DMS 273 (cell line): ENCODE measurements around the gene RAB40C.

Source experiments
- DNase-seq: peaks from one replicate; lab custom pipeline; 2025; ENCODE audit not compliant: unreplicated experiment; lab: John Stamatoyannopoulos, UW

The RAB40C gene

DNA sequence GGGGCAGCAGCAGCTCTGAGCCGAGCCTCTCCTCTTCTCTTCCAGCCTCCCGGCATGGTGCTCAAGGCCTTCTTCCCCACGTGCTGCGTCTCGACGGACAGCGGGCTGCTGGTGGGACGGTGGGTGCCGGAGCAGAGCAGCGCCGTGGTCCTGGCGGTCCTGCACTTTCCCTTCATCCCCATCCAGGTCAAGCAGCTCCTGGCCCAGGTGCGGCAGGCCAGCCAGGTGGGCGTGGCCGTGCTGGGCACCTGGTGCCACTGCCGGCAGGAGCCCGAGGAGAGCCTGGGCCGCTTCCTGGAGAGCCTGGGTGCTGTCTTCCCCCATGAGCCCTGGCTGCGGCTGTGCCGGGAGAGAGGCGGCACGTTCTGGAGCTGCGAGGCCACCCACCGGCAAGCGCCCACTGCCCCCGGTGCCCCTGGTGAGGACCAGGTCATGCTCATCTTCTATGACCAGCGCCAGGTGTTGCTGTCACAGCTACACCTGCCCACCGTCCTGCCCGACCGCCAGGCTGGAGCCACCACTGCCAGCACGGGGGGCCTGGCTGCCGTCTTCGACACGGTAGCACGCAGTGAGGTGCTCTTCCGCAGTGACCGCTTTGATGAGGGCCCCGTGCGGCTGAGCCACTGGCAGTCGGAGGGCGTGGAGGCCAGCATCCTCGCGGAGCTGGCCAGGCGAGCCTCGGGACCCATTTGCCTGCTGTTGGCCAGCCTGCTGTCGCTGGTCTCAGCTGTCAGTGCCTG is 15.7 kb upstream of the RAB40C start:
- DNase-seq, result no peak

- no peak for DNase-seq
These were observed 14.3 kb upstream of the RAB40C start for GRCh38 chr16:575354-576196.

DNA sequence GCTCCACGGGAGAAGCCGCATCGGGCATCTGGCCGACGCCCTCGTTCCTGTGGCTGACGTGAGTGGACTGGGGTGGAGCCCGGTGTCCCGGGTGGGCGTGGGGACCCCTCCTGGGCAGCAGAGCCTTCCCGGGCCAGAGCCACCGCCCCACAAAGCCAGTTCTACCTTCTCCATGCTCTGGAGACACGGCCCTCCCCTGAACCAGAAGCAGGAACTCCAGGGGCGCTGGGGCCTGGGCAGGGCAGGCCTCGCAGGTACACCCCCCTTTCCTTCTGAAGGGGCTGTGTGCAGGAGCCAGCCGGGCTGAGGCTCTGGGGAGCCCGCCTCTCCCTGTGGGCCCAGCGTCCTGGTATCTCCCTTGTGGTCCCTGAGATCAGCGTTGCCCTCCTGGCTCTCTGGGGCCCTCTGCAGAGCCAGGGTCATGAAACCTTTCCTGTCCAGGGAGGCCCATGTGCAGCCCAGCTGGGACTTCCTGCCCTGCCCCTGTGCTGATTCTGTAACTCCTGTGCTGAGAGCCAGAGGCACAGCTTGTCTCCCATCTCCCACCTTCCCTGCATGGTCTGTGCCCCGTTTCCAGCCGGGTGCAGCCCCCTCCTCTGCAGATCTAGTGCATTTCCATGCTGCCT is 13.6 kb upstream of the RAB40C start:
- DNase-seq, result no peak

DNA sequence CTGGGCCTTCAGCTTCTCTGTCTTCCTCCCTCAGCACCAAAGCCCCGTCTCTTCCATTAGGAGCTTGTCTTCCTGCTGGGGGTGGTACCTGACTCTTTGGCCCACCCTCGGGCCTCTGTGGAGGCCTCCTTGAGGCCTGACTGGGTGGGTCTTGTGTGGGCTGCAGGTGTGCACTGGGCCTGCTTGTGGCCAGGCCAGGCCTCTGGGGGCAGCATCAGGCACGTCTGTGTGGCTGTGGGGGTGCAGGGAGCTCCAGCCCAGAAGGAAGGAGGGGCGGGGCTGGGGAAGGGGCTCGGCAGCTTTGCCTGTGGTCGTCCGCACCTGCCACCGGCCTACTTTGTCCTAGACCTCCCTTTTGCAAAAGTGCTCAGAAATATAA is 13.1 kb upstream of the RAB40C start:
- no peak for DNase-seq

DNA sequence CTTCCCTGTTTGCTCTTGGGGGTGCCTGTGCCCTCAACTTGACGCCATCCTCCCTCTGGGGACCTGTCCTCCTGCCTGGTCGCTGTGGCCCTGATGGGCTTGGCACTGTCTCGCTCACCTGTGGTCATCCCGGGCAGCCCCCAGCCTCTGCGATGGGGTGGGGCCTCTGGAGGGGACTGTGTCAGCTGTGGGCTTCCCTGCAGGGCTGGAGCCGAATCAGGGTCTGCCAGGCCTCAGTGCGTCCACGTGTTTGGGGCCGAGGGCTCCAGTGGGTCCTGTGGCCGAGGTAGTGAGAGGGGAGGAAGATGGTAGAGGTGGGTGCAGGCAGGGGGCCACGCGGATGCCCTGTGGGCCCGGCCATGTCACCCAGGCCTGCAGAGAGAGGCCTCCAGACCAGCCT is 12.1 kb upstream of the RAB40C start:
- no peak for DNase-seq

GRCh38 chr16:578232-578869 is 11.5 kb upstream of the RAB40C start:
- no peak for DNase-seq

- DNase-seq, result peak; percentile 79
These were observed 10.9 kb upstream of the RAB40C start for GRCh38 chr16:578870-579405.

DNA sequence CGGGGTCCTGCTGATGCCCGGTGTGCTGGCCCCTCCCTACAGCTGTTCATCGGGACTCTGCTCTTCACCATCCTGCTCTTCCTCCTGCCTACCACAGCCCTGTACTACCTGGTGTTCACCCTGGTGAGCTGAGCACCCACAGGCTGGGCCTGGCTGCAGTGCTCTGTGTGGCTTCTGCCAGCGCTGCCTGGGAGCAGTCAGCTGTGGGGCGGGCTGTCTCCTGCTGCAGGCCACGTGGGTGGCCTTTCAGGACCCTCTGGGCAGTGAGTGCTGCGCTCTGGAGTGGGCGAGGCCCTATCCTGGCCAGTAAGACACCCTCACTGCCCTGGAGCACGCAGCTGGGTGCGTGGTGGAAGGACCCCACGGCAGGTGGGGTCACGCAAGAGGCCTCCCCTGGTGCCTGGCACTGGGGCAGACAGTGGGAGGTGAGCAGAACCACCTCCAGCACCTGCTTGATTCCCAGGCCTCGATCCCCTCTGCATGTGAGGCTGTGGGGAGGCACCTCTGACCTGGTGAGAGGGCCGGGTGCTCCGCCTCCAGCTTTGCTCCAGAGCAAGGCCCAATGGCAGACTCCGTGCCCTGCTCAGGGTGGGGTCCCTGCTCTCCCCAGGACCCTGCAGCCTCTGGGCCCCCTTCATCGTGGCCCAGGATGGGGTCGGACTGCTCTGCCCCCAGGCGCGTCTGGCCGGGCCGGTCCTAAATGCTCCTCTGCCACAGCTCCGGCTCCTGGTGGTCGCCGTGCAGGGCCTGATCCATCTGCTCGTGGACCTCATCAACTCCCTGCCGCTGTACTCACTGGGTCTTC is 9.5 kb upstream of the RAB40C start:
- DNase-seq, result no peak

DNA sequence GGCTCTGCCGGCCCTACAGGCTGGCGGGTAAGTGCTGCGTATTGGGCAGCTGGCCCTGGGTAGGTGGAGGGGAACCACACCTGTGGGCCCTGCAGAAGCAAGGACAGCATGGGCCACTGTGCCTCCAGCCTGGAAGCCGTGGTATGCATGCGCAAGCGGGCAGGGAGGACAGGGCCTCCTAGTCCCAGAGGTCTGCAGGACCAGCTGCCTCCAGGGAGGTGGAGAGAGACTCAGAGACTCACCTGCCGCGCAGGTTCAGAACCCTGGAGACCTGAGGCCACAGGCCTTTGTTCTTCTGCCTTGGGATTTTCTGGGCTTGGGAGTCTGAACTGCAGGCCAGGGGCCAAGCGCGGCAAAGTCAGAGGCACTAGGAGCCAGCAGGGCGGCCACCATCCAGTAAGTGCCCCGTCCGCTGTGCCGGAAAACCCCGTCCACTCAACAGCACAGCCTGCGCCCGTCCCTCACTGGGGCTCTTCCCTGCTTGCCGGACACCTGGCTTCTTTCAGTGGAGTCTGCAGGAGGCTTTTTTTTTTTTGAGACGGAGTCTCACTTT is 8.8 kb upstream of the RAB40C start:
- no peak for DNase-seq

- DNase-seq, result no peak
These were observed 7.7 kb upstream of the RAB40C start for GRCh38 chr16:582218-582613.

GRCh38 chr16:582614-583331 is 7.1 kb upstream of the RAB40C start:
- DNase-seq, result peak; percentile 75

DNA sequence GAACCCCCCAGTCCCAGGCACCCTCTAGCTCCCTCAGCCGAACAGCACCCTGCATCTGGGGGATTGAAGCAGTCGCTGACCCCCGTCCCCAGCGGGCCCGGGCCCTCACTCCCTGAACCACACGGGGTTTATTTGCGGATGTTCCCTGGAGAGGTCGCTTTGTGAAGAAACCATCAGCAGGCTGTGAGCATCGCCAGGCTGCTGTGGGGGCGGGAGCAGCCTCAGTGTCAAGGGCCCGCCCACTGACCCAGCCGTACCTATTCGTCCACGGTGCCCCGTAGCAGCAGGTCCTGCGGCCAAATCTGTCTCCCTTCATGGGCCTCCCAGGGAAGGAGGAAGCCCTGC is 6.4 kb upstream of the RAB40C start:
- peak; percentile 79 for DNase-seq

- DNase-seq, result peak; percentile 81
These were observed 5.9 kb upstream of the RAB40C start for GRCh38 chr16:583815-584591.

- peak; percentile 40 for DNase-seq
These were observed 4.5 kb upstream of the RAB40C start for GRCh38 chr16:585351-585750.

DNA sequence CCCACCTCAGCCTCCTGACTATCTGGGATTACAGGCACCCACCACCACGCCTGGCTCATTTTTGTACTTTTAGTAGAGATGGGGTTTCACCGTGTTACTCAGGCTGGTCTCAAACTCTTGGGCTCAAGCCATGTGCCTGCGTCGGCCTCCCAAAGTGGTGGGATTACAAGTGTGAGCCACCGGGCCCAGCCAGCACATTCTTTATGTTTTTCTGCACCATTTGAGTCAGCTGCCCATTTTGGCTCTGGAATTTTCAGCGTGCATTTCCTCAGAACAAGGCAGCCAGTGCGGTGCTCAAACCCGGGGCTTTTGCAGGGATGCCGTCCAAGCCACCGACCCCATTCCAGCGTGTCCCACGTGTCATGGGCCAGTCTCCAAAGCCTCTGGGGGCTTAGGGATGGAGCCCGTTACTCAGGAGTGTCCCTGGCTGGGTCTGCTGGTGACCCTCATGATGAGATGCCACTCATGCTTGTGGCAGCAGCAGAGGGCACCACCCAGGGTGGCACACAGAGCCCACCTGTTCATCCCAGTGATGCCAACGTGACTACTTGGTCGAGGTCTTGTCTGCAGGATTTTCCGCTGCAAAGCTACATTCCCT is 3.7 kb upstream of the RAB40C start:
- peak; percentile 59 for DNase-seq

DNA sequence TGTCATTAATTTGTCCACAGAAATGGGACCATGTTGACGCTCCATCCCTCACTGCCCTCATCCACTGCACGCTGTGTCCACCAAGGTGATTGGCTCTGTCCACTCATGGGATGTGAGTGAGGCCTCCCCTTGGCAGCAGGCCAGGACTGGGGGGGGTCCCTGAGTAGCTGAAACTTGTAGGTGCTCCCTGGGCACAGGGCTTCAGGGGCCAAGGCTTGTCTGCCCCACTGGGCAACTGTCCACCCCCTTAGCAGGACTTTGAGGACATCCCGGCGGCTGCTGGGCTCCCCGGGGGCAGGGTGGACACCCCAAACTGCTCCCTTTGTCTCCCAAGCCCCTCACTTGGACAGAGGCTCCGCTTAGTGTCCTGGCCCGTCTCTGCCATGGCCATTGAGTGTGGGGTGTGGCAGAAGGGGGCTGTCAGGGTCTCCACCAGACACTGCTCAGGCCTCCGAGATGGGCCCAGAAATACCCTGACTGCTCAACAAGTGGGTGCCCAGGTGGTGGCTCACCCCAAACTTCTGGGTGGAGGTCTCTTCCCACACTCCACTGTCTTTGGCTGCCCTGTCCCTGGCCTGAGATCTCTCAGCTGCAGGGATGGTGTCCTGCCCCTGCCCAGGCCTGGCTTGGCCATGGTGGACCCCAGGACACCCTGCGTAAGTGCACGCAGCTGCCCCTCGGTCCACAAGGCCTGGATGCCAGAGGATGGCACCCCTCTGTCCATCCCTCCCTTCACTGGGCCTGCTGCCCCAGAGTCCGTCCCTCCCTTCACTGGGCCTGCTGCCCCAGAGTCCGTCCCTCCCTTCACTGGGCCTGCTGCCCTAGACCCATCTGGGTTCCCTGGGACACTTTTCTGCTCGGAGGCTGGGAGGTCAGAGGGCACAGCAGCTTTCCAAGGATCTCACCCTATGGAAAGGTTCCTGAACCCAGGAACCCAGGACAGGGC is 2.9 kb upstream of the RAB40C start:
- no peak for DNase-seq

GRCh38 chr16:588639-588888 is 1.3 kb upstream of the RAB40C start:
- peak; percentile 81 for DNase-seq
